GM19025 (cell line): ENCODE data around the gene LRP1-AS.

Experiments
- ATAC-seq: cut with Tn5 transposase; IDR thresholded peaks from one replicate; pipeline ENCODE4 v1.9.1; 2021; ENCODE audit warnings: mild to moderate bottlenecking, low read depth, moderate library complexity; ENCODE audit not compliant: unreplicated experiment

LRP1-AS gene

DNA sequence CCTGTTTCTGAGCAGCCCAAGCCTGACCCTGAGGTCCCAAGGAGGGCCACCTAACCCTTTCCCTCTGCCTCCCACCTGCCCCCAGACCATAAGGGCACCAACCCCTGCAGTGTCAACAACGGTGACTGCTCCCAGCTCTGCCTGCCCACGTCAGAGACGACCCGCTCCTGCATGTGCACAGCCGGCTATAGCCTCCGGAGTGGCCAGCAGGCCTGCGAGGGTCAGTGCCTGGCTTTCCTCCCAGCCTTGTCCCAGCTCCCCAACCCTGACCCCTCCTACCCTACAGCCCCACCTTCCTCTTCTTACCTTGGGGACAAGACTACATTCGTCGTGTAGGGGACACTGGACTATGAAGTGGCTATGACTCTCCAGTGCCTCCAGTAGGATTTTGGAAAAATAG lies 33.7 kb upstream of the LRP1-AS start:
- ATAC-seq: no peak

DNA sequence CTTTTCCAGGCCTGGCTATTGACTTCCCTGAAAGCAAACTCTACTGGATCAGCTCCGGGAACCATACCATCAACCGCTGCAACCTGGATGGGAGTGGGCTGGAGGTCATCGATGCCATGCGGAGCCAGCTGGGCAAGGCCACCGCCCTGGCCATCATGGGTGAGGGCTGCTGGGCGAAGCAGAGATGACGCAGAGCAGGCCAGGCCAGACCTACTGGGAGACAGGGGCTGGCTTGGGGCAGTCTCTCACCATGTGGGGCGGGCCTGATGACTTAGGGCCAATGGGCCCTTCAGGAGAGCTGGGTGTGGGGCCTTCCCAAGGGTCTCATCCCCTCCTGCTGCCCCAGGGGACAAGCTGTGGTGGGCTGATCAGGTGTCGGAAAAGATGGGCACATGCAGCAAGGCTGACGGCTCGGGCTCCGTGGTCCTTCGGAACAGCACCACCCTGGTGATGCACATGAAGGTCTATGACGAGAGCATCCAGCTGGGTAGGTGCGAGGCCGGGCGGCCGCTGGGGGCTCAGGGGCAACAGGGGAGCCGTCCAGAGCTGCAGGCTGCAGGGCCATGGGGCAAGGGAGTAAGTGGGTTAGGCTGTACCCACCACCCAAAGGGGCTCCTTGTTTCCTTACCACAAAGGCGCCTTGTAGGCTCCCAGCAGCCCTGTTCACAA lies 33.0 kb upstream of the LRP1-AS start:
- no peak for ATAC-seq

DNA sequence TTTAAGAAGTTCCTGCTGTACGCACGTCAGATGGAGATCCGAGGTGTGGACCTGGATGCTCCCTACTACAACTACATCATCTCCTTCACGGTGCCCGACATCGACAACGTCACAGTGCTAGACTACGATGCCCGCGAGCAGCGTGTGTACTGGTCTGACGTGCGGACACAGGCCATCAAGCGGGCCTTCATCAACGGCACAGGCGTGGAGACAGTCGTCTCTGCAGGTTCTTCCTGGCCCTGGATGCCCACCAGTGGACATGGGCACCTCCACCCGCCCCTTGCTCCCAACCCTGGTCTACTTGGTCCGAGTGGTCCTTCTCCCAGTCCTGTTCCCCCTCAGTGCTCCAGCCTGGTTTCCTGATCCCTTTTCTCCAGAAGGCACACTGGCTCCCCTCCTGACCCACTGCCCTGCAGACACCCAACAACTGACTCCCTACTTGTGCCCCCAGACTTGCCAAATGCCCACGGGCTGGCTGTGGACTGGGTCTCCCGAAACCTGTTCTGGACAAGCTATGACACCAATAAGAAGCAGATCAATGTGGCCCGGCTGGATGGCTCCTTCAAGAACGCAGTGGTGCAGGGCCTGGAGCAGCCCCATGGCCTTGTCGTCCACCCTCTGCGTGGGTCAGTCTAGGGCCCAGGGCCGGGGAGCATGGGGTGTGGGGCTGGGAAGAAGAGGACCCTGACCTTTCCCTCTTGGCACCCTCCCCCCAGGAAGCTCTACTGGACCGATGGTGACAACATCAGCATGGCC lies 32.1 kb upstream of the LRP1-AS start:
- no peak for ATAC-seq

- ATAC-seq: no peak
These were observed 30.8 kb upstream of the LRP1-AS start for GRCh38 chr12:57178213-57178612.

DNA sequence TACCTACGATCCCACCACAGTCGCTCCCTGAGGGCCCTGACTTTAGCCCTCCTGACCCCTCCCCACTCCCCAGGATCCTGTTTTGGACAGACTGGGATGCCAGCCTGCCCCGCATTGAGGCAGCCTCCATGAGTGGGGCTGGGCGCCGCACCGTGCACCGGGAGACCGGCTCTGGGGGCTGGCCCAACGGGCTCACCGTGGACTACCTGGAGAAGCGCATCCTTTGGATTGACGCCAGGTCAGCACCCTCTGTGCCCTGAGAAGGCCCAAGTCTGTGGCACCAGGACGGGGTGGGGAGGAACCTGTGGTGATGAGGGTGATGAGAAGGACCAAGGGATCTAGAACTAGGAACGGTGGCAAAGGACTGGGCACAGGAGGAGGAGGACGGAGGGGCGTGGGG lies 29.9 kb upstream of the LRP1-AS start:
- ATAC-seq: no peak

DNA sequence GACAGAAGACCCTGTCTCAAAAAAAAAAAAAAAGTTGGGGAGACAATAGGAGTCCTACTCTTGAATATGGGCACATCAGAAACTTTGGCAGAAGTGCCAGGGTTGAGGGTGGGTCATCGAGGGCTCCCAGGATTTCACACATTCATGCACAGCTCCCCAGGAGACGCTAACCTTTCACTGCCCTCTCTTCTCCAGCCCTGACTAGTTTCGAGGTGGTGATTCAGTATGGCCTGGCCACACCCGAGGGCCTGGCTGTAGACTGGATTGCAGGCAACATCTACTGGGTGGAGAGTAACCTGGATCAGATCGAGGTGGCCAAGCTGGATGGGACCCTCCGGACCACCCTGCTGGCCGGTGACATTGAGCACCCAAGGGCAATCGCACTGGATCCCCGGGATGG lies 29.4 kb upstream of the LRP1-AS start:
- no peak for ATAC-seq

GRCh38 chr12:57176139-57176477 lies 28.7 kb upstream of the LRP1-AS start:
- no peak for ATAC-seq

DNA sequence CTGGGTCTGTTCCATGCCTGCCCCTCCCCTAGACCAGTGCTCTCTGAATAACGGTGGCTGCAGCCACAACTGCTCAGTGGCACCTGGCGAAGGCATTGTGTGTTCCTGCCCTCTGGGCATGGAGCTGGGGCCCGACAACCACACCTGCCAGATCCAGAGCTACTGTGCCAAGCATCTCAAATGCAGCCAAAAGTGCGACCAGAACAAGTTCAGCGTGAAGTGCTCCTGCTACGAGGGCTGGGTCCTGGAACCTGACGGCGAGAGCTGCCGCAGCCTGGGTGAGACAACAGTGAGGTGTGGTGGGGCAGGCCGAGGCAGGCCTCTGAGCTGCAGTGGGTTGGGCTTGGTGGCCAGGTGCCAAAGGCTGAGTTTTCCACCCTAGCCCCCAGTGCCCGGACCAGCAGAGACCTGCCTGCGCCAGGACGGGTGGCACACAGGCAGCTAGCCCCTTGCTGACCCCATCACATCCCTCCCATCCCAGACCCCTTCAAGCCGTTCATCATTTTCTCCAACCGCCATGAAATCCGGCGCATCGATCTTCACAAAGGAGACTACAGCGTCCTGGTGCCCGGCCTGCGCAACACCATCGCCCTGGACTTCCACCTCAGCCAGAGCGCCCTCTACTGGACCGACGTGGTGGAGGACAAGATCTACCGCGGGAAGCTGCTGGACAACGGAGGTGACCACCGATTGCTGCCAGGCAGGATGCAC lies 28.2 kb upstream of the LRP1-AS start:
- ATAC-seq: no peak

- no peak for ATAC-seq
These were observed 26.3 kb upstream of the LRP1-AS start for GRCh38 chr12:57173683-57174082.

DNA sequence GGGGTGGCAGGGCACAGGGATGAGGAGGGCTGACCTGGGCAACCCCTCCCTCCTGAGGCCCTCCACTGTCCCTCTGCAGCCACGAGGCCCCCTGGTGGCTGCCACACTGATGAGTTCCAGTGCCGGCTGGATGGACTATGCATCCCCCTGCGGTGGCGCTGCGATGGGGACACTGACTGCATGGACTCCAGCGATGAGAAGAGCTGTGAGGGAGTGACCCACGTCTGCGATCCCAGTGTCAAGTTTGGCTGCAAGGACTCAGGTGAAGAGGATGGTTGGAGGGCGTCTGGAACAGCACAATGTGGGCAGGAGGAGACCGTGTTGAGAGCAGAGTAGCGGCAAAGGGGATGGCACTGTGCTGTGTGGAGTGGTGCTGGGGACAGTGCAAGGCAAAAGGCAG lies 25.7 kb upstream of the LRP1-AS start:
- no peak for ATAC-seq

DNA sequence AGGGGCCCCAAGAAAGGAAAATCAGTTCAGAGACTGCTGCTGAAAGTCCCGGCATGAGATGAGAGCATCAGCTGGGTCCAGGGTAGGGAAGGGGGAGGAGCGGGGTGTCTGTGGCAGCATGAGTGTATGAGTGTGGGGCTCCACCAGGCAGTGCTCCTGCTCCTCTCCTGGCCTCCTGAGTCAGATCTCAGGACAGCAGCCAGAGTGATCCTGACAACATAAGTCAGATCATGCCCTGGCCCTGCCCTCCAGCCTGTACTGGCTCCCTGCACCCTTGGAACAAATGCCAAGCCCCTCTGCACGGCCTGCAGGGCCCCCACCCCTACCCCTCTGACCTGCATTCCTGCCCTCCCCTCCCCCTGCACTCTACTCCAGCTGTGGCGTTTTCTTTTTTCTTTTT lies 24.2 kb upstream of the LRP1-AS start:
- ATAC-seq: no peak

GRCh38 chr12:57170927-57171326 lies 23.5 kb upstream of the LRP1-AS start:
- no peak for ATAC-seq

DNA sequence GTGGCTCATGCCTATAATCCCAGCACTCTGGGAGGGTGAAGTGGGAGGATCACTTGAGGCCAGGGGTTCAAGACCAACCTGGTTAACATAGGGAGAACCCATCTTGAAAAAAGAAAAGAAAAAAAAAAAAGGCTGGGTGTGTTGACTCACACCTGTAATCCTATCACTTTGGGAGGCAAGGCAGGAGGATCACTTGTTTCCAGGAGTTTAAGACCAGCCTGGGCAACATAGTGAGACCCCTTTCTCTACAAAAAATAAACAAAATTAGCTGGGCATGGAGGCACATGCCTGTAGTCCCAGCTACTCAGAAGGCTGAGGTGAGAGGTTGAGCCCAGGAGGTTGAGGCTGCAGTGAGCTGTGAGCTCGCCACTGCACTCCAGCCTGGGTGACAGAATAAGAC lies 23.0 kb upstream of the LRP1-AS start:
- no peak for ATAC-seq

DNA sequence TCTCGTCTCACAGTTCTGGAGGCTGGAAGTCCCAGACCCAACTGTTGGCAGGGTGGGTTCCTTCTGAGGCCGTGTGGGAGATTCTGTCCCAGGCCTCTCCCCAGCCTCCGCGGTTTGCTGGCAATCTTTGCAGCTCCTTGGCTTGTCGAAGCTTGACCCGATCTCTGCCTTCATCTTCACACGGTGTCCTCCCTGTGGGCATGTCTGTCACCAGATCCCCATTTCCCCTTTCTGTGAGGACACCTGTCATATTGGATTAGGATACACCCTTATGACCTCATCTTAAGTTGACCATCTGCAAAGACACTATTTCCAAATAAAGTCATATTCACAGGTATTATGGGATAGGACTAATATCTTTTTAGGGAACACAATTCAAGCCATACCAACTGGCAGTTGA lies 22.6 kb upstream of the LRP1-AS start:
- ATAC-seq: no peak

- no peak for ATAC-seq
These were observed 21.8 kb upstream of the LRP1-AS start for GRCh38 chr12:57169046-57169795.

- no peak for ATAC-seq
These were observed 20.6 kb upstream of the LRP1-AS start for GRCh38 chr12:57168058-57168457.

DNA sequence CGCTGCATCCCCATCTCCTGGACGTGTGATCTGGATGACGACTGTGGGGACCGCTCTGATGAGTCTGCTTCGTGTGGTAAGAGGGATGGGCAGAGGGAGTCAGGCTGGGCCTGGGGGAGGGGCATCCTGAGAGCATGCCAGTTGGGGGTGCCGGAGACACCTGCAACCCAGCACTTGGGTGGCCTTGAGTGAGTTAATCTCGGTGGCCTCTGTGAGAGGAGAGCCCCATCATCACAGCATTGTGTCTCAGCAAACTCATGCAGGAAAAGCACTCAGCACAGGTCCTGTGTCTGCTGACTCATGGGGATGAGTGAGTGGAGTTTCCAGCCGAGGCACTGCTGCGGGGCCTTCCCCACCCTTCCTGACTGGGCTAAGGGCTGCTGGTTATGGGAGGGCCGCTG lies 19.6 kb upstream of the LRP1-AS start:
- ATAC-seq: no peak

GRCh38 chr12:57165741-57166140 lies 18.3 kb upstream of the LRP1-AS start:
- ATAC-seq: no peak

GRCh38 chr12:57164966-57165625 lies 17.7 kb upstream of the LRP1-AS start:
- ATAC-seq: no peak

DNA sequence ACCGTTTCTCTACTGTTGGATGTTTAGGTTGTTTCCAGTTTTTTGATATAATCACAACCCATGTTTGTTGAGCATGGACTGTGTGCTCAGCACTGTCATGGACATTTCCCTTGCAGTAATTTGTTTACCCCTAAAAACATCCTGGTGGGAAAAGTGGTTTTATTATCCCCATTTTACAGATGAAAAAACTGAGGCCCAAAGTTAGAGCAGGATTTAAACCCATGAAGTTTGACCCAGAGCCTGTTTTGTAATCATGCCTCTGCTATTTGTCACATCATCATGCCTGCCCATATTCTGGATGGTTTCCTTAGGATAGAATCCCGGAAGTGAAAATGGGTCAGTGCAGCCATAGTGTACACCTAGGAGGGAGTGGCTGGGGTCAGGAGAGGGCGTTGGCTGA lies 17.0 kb upstream of the LRP1-AS start:
- no peak for ATAC-seq
